ENCODE measurements around the gene CSTPP1.
"Not testable (repeated sequence)": the region's sequence is repeated elsewhere in the genome, so short reads cannot be mapped to it uniquely, and the experiment has no call there.

DNA sequence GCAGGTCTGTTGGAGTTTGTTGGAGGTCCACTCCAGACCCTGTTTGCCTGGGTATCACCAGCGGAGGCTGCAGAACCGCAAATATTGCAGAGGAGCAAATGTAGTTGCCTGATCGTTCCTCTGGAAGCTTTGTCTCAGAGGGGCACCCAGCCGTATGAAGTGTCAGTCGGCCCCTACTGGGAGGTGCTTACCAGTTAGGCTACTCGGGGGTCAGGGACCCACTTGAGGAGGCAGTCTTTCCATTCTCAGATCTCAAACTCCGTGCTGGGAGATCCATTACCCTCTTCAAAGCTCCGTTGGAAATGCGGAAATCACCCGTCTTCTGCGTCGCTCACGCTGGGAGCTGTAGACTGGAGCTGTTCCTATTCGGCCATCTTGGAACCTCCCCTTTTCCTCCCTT lies 61.2 kb downstream of the CSTPP1 start:
- TF ChIP-seq, protein P1, sequence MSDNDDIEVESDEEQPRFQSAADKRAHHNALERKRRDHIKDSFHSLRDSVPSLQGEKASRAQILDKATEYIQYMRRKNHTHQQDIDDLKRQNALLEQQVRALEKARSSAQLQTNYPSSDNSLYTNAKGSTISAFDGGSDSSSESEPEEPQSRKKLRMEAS (IDR thresholded peaks at IDR 0.05; ENCODE audit: insufficient read depth, insufficient read length) = not testable (repeated sequence)
- TF ChIP-seq, protein P2, sequence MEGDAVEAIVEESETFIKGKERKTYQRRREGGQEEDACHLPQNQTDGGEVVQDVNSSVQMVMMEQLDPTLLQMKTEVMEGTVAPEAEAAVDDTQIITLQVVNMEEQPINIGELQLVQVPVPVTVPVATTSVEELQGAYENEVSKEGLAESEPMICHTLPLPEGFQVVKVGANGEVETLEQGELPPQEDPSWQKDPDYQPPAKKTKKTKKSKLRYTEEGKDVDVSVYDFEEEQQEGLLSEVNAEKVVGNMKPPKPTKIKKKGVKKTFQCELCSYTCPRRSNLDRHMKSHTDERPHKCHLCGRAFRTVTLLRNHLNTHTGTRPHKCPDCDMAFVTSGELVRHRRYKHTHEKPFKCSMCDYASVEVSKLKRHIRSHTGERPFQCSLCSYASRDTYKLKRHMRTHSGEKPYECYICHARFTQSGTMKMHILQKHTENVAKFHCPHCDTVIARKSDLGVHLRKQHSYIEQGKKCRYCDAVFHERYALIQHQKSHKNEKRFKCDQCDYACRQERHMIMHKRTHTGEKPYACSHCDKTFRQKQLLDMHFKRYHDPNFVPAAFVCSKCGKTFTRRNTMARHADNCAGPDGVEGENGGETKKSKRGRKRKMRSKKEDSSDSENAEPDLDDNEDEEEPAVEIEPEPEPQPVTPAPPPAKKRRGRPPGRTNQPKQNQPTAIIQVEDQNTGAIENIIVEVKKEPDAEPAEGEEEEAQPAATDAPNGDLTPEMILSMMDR (IDR thresholded peaks at IDR 0.05; ENCODE audit: extremely low read depth in 1 of 2, insufficient read depth in 1 of 2, low read depth in 1 of 2, low read length in 2 of 2) = not testable (repeated sequence)
- not testable (repeated sequence) for TF ChIP-seq EZH2 (IDR thresholded peaks at IDR 0.05; ENCODE audit: borderline replicate concordance, low read depth, low read length, severe bottlenecking); GATA2 (IDR thresholded peaks at IDR 0.05; ENCODE audit: insufficient read depth, insufficient read length, low read depth, low read length); POLR2A (IDR thresholded peaks at IDR 0.05; ENCODE audit: low read depth, low read length); JUN (IDR thresholded peaks at IDR 0.05; ENCODE audit: borderline replicate concordance, insufficient read depth, insufficient read length, low read depth); POLR2AphosphoS5 (IDR thresholded peaks at IDR 0.05; ENCODE audit: insufficient read depth, low read depth, low read length); MYC (IDR thresholded peaks at IDR 0.05; ENCODE audit: low read depth, low read length)

Measured in endothelial cell of umbilical vein (primary cell).